K562 (cell line): ENCODE measurements around the gene RNASE13. TPM values are rescaled to one million over a fixed set of nuclear protein-coding genes. Genes with fewer than 3 reads are reported as not detected.

Source experiments
- ATAC-seq: fragments of 200-7000 bp; cut with Tn5 transposase; 3 replicates; pipeline ENCODE4 v1.9.1; 2020; ENCODE audit warnings: moderate library complexity
- BruUV-seq: library from RNA; stranded (reverse); fragments of 400-500 nt; replicated peaks from 2 replicates; lab custom pipeline; 2021; lab: Mats Ljungman, UMichigan
- CTCF ChIA-PET: fragments of 300-600 bp; formaldehyde crosslinking; extraction: SDS; loops from one replicate; lab custom pipeline; 2021; ENCODE audit warnings: low intra/inter-chr PET ratio; lab: Yijun Ruan, JAX
- POLR2A ChIA-PET: fragments of 300-600, 350-650 bp; sonication (Branson Sonifier 250); formaldehyde crosslinking; extraction: SDS; loops from one replicate; lab custom pipeline; 2021; ENCODE audit warnings: antibody characterized with exemption, inconsistent platforms; lab: Yijun Ruan, JAX
- DNase-seq, 4 experiments: peaks; one replicate each; pipeline versions ENCODE4 v3.0.0 to v3.0.0-alpha.2; 2011 to 2018; ENCODE audit warnings: low spot score in 3 of 4, mixed read lengths in 3 of 4; ENCODE audit errors: extremely low read depth in 1 of 4
- FAIRE-seq: peaks from 2 replicates; lab custom pipeline; 2011; peaks lifted over from hg19 to GRCh38; lab: Jason Lieb, UNC
- H2AFZ ChIP-seq: 2 replicates; pipeline ENCODE4 v1.6.0; 2011; ENCODE audit warnings: low read depth, low read length, control low read depth, inconsistent platforms
- H3K27ac ChIP-seq: fragments of 200-600 bp; 3 replicates; pipeline ENCODE4 v1.8.0; 2011; ENCODE audit warnings: low read depth, mild to moderate bottlenecking, control low read depth, inconsistent platforms, low read length, moderate library complexity, mixed read lengths; ENCODE audit errors: extremely low read depth
- H3K27me3 ChIP-seq, 2 experiments: fragments of 300-600 bp in 1 of 2; 2 replicates in 1 of 2; 3 replicates in 1 of 2; pipeline versions ENCODE4 v1.6.0 to v1.8.0; 2011; ENCODE audit warnings: inconsistent platforms in 2 of 2, low read length in 2 of 2, mild to moderate bottlenecking in 1 of 2, mixed read lengths in 1 of 2, moderate library complexity in 1 of 2; ENCODE audit not compliant: control insufficient read depth in 2 of 2, insufficient read depth in 2 of 2
- H3K36me3 ChIP-seq: fragments of 300-600 bp; 3 replicates; pipeline ENCODE4 v1.8.0; 2011; ENCODE audit warnings: mild to moderate bottlenecking, low read length, inconsistent platforms; ENCODE audit not compliant: control insufficient read depth, insufficient read depth
- H3K4me1 ChIP-seq, 2 experiments: fragments of 200-600 bp in 1 of 2; replicated peaks in 1 of 2; 2 replicates in 1 of 2; 3 replicates in 1 of 2; pipeline versions ENCODE4 v1.5.1 to v1.8.0; 2011; ENCODE audit warnings: inconsistent platforms in 2 of 2, low read length in 2 of 2, mild to moderate bottlenecking in 1 of 2, mixed read lengths in 1 of 2, moderate library complexity in 1 of 2; ENCODE audit not compliant: control insufficient read depth in 2 of 2, insufficient read depth in 2 of 2
- H3K4me2 ChIP-seq: 2 replicates; pipeline ENCODE4 v1.6.1; 2011; ENCODE audit warnings: low read length, control low read depth, inconsistent platforms, mixed read lengths; ENCODE audit not compliant: insufficient read depth
- H3K4me3 ChIP-seq: fragments of 200-600 bp; sonication (generic), shearing (Covaris generic); 2 replicates; pipeline ENCODE4 v1.5.1; 2016; ENCODE audit warnings: control low read depth, inconsistent platforms
- H3K79me2 ChIP-seq: fragments of 200-600 bp; 3 replicates; pipeline ENCODE4 v1.8.0; 2011; ENCODE audit warnings: low read length, inconsistent platforms; ENCODE audit not compliant: control insufficient read depth, insufficient read depth
- H3K9ac ChIP-seq, 2 experiments: 2 replicates each; pipeline versions ENCODE4 v1.6.0 to v1.6.1; 2011; ENCODE audit warnings: low read depth in 2 of 2, low read length in 2 of 2, control low read depth in 1 of 2, inconsistent platforms in 1 of 2, mild to moderate bottlenecking in 1 of 2, mixed read lengths in 1 of 2; ENCODE audit not compliant: insufficient read depth in 1 of 2
- H3K9me1 ChIP-seq: one replicate; pipeline ENCODE4 v1.6.0; 2011; ENCODE audit warnings: inconsistent platforms, mild to moderate bottlenecking, low read length, moderate library complexity; ENCODE audit not compliant: control insufficient read depth, insufficient read depth
- H3K9me3 ChIP-seq: replicated peaks from 2 replicates; pipeline ENCODE4 v1.5.1; 2011; ENCODE audit warnings: low read depth, low read length, inconsistent platforms; ENCODE audit not compliant: control insufficient read depth, insufficient read depth
- H4K20me1 ChIP-seq: replicated peaks from 2 replicates; pipeline ENCODE4 v1.6.1; 2011; ENCODE audit warnings: low read length, inconsistent platforms, mixed read lengths; ENCODE audit not compliant: control insufficient read depth, insufficient read depth
- ARID2 ChIP-seq: fragments of 450-650 bp; IDR thresholded peaks from 2 replicates; pipeline ENCODE4 v1.6.1; 2017; ENCODE audit warnings: antibody characterized with exemption, mild to moderate bottlenecking
- EP300 ChIP-seq: IDR thresholded peaks from 2 replicates; pipeline ENCODE4 v1.6.1; 2012; ENCODE audit warnings: low read length, improper control_type of control experiment
- FOXJ3 ChIP-seq: sonication (generic); formaldehyde crosslinking; IDR thresholded peaks from 2 replicates; pipeline ENCODE4 v1.4.0; 2020; ENCODE audit warnings: mild to moderate bottlenecking, missing genetic modification reagents
- JUN ChIP-seq, 2 experiments: sonication (generic) in 1 of 2; formaldehyde crosslinking in 1 of 2; IDR thresholded peaks; 2 replicates each; pipeline versions ENCODE4 v1.6.1 to v1.8.0; 2012 to 2022; ENCODE audit warnings: borderline replicate concordance in 2 of 2, mild to moderate bottlenecking in 2 of 2, improper control_type of control experiment in 1 of 2, low read depth in 1 of 2, low read length in 1 of 2, missing genetic modification reagents in 1 of 2
- KAT7 ChIP-seq: sonication (generic); formaldehyde crosslinking; IDR thresholded peaks from 2 replicates; pipeline ENCODE4 v1.8.0; 2022; ENCODE audit warnings: missing genetic modification reagents, mild to moderate bottlenecking, borderline replicate concordance
- KAT8 ChIP-seq: fragments of 450-650 bp; IDR thresholded peaks from 2 replicates; pipeline ENCODE4 v1.6.1; 2016; ENCODE audit warnings: low read depth, mild to moderate bottlenecking
- L3MBTL2 ChIP-seq: fragments of 450-650 bp; IDR thresholded peaks from 2 replicates; pipeline ENCODE4 v1.6.1; 2016; ENCODE audit warnings: mild to moderate bottlenecking, moderate library complexity
- RBFOX2 ChIP-seq: fragments of 200-400 bp; formaldehyde crosslinking; IDR thresholded peaks from 2 replicates; pipeline ENCODE4 v1.6.1; 2017; ENCODE audit warnings: low read depth, mild to moderate bottlenecking, low read length, moderate library complexity
- SNRNP70 ChIP-seq: fragments of 200-400 bp; formaldehyde crosslinking; optimal IDR thresholded peaks from 2 replicates; pipeline ENCODE3; 2017; ENCODE audit warnings: low read depth, low read length
- SREBF1 ChIP-seq: fragments of 150-350 bp; IDR thresholded peaks from 2 replicates; pipeline ENCODE4 v1.6.1; 2014; ENCODE audit warnings: antibody characterized with exemption, low read depth, low read length, borderline replicate concordance
- TCFL5 ChIP-seq: fragments of 250-450 bp; sonication (Bioruptor Pico); conservative IDR thresholded peaks from 2 replicates; pipeline ENCODE4 v1.6.1; 2021; ENCODE audit warnings: mild to moderate bottlenecking, moderate library complexity, matching md5 sums
- TSC22D4 ChIP-seq: fragments of 450-650 bp; IDR thresholded peaks from 2 replicates; pipeline ENCODE4 v1.6.1; 2016; ENCODE audit warnings: missing genetic modification characterization, missing biosample characterization, control low read depth
- XRCC5 ChIP-seq: fragments of 200-400 bp; formaldehyde crosslinking; IDR thresholded peaks from 2 replicates; pipeline ENCODE4 v1.6.1; 2017; ENCODE audit warnings: low read depth, mild to moderate bottlenecking, low read length
- ZNF165 ChIP-seq: fragments of 250-450 bp; sonication (Bioruptor Pico); IDR thresholded peaks from 2 replicates; pipeline ENCODE4 v1.4.0; 2020; ENCODE audit warnings: borderline replicate concordance
- ZNF57 ChIP-seq: fragments of 450-650 bp; formaldehyde crosslinking; IDR thresholded peaks from 2 replicates; pipeline ENCODE4 v1.4.0; 2020; ENCODE audit warnings: mild to moderate bottlenecking, moderate library complexity
- ZSCAN29 ChIP-seq: fragments of 450-650 bp; IDR thresholded peaks from 2 replicates; pipeline ENCODE4 v1.6.1; 2017
- WGBS: fragments of 100-300 bp; shearing (Covaris generic); methylation state at CpG from one replicate; pipeline ENCODE4 v1.1.6; 2016; ENCODE audit warnings: low coverage, mixed read lengths; ENCODE audit not compliant: insufficient coverage; ENCODE audit errors: missing lambda C conversion rate; 5-methylcytosine and 5-hydroxymethylcytosine counted together
- in situ Hi-C: fragments of 300-500 bp; cut with MboI; formaldehyde crosslinking; loops from 4 replicates; pipeline ENCODE4 v1.15.0; 2018; ENCODE audit warnings: inconsistent platforms, mixed read lengths
- intact Hi-C: fragments of 100-400 bp; cut with micrococcal nuclease; formaldehyde crosslinking; loops from 2 replicates; pipeline ENCODE4 v1.14.2; 2022
- polyA plus RNA-seq, 8 experiments: library from polyadenylated mRNA; depleted of rRNA in 4 of 8; stranded (reverse) in 5 of 8; unstranded in 3 of 8; fragments of >200 nt; fragmentation: Nextera tagmentation in 2 of 8; fragmentation: Illumina TruSeq in 1 of 8; extraction: Ambion mirVana in 2 of 8; extraction: Trizol in 1 of 8; gene quantifications; 2 replicates each; pipeline versions ENCODE4 v1.2.1 to v1.2.3, GENCODE V29; 2011 to 2014; ENCODE audit warnings: inconsistent platforms in 1 of 8, missing spikeins in 1 of 8
- total RNA-seq, 7 experiments: library from RNA; depleted of rRNA in 6 of 7; stranded (reverse); fragments of >200 nt in 6 of 7; fragmentation: Illumina TruSeq in 2 of 7; extraction: Trizol in 2 of 7; gene quantifications; 2 replicates each; pipeline versions ENCODE4 v1.2.1 to v1.2.3, GENCODE V29; 2011 to 2021; ENCODE audit warnings: low replicate concordance in 1 of 7

The RNASE13 gene
- total and polyA plus RNA-seq, 9 of the 15 experiments (the other 6 are each of a cell fraction or from before 2014, with no cell fraction given), result not detected

DNA sequence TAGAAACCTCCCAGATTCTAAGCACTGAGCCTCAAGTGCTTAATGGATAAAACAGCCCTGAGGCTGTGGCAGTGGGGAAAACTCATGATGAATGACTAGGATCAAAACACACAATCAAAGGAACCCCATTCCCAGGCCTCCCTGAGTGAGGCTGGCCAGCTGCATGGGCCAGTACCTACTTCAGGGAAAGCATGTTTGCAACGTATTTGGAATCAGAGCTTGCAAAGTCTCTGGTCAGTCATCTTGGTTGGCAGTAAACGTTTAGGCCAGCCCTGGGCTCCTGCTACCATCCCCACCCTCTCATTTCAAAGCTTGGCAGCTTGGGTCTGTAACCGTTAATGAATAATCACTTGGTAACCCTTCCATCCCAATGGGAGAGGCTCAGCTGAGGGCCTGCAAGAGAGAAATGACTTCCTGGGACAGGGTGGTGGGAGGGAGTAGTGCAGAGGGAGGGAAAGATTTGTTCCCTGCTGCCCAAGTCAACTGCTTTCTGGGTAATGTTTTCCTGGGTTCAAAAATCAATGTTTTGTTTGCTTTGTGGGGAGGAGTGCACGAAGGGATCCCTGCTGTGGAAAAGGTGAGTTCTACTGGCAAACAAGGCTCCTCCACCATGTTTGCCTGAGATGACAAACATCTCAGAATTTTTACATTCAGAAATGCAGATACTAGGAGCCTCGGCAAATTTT lies 21.0 kb upstream of the RNASE13 start:
- Histone ChIP-seq H3K4me3 (no peak overlapping the region), H3K27ac (no peak overlapping the region), H2AFZ (no peak overlapping the region), H3K9me1 (no peaks in the 10 kb centered on the region), H3K9ac (no peak overlapping the region), H3K36me3 (no peaks in the 10 kb centered on the region), H3K4me2 (no peak overlapping the region), H3K79me2 (no peaks in the 10 kb centered on the region), H3K27me3 (no peaks in the 10 kb centered on the region), H3K4me1 (no peaks in the 10 kb centered on the region; a peak in 1 of 5 replicates), H3K9me3 (no peaks in the 10 kb centered on the region), H4K20me1 (no peaks in the 10 kb centered on the region)
- intact Hi-C loops (no loop called here), in situ Hi-C loops (no loop called here)
- POLR2A ChIA-PET, result interaction anchor here (0.6 to 0.7 kb wide), 2 partner anchors 206 to 419 kb away, joined by 3 read pairs; no protein-coding TSS in a partner anchor
- 20% methylated on average over 5 of the region's 5 CpGs for WGBS
- ATAC-seq (no peak), DNase-seq (no peak), FAIRE-seq (no peak)
- TF ChIP-seq ZNF165 (CRISPR knock-in tag) (no peak), TCFL5 (CRISPR knock-in tag) (no peak), L3MBTL2 (no peak), SNRNP70 (no peak), KAT7 (CRISPR knock-in tag) (no peak), XRCC5 (no peak), FOXJ3 (CRISPR knock-in tag) (no peak), EP300 (no peak), ARID2 (no peak), ZSCAN29 (no peak), RBFOX2 (no peak), KAT8 (no peak), ZNF57 (CRISPR knock-in tag) (no peak), SREBF1 (no peak), TSC22D4 (tag) (no peak), JUN (IDR thresholded peaks at IDR 0.05; ENCODE audit: borderline replicate concordance, low read depth, low read length) (no peak), JUN (CRISPR knock-in tag; IDR thresholded peaks at IDR 0.05; ENCODE audit: borderline replicate concordance) (no peak)
- CTCF ChIA-PET, result no interaction called here
- no TSS peak for BruUV-seq
